GM18505 (cell line): ENCODE data around the gene LZTS3.
A peak's percentile ranks its signal among the peaks of the same experiment; 100 is the strongest.
"Not testable (repeated sequence)": the region's sequence is repeated elsewhere in the genome, so short reads cannot be mapped to it uniquely, and the experiment has no call there.

ENCODE experiments used
- ATAC-seq: cut with Tn5 transposase; IDR thresholded peaks from one replicate; pipeline ENCODE4 v1.9.1; 2021; ENCODE audit not compliant: unreplicated experiment
- POLR2A ChIP-seq: IDR thresholded peaks from 4 replicates; pipeline ENCODE4 v1.6.1; 2011; ENCODE audit warnings: borderline replicate concordance; ENCODE audit not compliant: insufficient read depth, insufficient read length; ENCODE audit errors: extremely low read depth

The LZTS3 gene

GRCh38 chr20:3172933-3173609, at the start of gene LZTS3:
Gene LZTS3 (minus strand): TSS chr20:3173549. CDS start chr20:3167163, 6,386 bp downstream.
- no peak for TF ChIP-seq POLR2A
- peak; percentile 56 for ATAC-seq

- no peak for ATAC-seq
- TF ChIP-seq POLR2A = no peak
Observed at GRCh38 chr20:3221398-3222226, 48.3 kb upstream of the LZTS3 start.

DNA sequence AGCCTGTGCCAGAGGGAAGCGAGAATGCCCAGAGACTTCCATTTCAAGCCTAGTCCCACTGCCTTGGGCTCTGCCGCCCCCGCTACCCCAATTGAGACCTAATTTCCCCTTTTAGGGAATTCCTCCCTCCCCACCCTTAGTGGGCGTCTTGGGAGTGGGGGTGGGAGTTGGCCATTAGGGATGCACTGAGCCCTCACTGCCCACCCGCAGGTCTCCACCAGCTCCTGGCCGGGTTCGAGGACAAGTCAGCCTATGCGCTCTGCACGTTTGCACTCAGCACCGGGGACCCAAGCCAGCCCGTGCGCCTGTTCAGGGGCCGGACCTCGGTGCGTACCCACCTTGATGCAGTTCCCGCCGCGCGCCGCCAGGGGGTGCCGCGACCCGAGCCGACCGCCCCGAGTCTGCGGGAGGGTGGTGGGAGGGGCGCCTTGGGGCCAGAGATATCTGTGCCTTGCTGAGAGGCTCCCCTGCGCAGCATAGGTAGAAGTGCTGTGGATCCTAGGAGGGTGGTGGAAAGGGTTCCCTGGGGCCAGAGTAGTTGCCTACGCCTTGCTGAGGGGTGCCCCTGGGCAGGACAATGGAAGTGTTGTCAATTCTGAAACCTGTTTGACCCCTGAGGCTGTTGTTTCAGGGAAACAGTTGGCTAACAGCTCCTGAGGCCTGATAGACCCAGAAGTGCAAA, 45.1 kb upstream of the LZTS3 start:
- TF ChIP-seq POLR2A = no peak
- peak; percentile 52 for ATAC-seq

DNA sequence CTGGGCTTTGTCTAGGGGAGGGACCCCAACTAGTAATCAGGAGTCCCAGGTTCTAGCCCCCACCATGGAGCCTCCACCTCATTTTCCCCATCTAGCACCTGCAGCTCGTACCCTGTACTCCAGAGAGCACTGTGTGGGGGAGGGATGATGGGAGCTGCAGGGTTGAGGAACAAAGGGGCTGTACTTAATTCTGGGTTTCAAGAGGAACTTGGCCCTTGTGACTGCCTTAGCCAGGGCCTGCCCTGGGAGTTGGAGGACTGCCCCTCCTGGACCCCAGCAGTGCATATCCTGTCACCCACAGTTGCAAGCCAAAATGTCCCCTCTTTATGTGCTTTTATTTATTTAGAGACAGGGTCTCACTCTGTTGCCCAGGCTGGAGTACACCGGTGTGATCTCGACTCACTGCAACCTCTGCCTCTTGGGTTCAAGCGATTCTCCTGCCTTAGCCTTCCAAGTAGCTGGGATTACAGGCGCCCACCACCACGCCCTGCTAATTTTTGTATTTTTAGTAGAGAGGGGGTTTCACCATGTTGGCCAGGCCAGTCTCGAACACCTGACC, 42.1 kb upstream of the LZTS3 start:
- not testable (repeated sequence) for ATAC-seq

GRCh38 chr20:3213226-3213625, 39.9 kb upstream of the LZTS3 start:
- peak; percentile 1 for TF ChIP-seq POLR2A
- ATAC-seq = no peak

DNA sequence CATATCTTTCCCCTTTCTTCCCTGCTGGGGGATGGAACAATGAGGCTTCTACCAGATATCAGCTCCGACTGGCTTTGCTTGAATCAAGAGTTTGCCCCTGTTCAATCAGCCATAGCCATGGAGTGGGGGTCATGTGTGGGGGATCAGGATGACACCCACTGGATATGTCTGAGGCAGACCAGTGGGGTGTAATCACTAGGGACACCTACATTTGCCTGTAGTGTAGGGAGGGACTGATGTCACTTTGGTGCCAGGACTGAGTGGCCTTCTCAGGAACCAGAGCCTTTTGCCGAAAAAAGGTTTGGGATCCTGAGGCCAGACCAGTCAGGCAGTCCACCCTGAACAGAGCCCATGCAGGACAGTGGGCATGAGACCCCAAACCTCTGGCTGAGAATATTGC, 37.0 kb upstream of the LZTS3 start:
- no peak for ATAC-seq
- TF ChIP-seq POLR2A = no peak

DNA sequence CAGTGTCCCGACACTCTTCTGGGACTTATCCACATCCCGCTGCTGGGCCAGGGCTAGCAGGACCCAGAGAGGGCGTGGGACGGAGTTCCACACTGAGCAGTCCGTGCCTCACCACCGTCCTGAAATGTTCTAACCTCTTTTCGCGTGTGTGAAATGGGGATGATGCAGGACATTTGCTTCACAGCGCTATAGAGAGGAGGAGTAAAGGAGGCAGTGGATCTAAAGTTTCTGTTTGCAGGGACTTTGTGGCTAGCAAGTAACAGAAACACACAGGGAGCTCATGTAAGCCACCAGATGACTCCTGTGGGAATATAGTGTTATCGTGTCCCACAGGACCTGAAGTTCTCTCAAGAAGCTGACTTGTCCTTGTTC, 36.6 kb upstream of the LZTS3 start:
- no peak for TF ChIP-seq POLR2A
- peak; percentile 12 for ATAC-seq

- TF ChIP-seq POLR2A = peak; percentile 78
- ATAC-seq = peak; percentile 39
Observed at GRCh38 chr20:3209257-3209945, 36.1 kb upstream of the LZTS3 start, which contains the start of gene ITPA. Gene ITPA (plus strand): TSS chr20:3209498. CDS start chr20:3209552, 54 bp downstream.

GRCh38 chr20:3208786-3209256, 35.5 kb upstream of the LZTS3 start:
- ATAC-seq = no peak
- TF ChIP-seq POLR2A = no peak

- ATAC-seq = peak; percentile 76
- peak; percentile 88 for TF ChIP-seq POLR2A
Observed at GRCh38 chr20:3204124-3204794, 30.9 kb upstream of the LZTS3 start, which contains the start of gene DDRGK1. Gene DDRGK1 (minus strand): TSS chr20:3204682. CDS start chr20:3204627, 55 bp downstream.

- no peak for TF ChIP-seq POLR2A
- ATAC-seq = no peak
Observed at GRCh38 chr20:3203315-3204123, 30.2 kb upstream of the LZTS3 start.
